ENCODE data around the gene CRIP1.

Gene CRIP1

GRCh38 chr14:105450864-105451720 is 35.6 kb upstream of the CRIP1 start:
- DNase-seq (ENCODE audit: low read depth in 2 of 2), result no peak

DNA sequence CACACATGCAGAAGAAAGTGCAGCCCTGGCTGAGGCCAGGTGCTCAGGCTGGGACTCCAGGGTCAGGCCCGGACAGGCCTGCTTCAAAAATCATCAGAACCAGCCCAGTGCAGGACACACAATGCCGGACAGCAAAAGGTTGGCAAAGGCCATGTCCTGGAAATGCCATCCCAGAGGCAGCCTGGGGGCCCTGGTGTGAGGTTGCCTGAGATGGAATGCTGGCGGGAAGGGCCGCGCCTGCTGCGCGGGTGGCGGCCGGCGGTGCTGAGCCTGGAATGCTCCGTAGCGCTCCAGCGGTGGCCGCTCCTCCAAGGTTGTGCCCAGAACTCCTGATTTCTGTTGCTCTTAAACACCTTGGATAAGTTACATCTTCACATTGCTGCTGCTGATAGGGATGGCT is 33.7 kb upstream of the CRIP1 start:
- no peak for DNase-seq (ENCODE audit: low read depth in 2 of 2)

GRCh38 chr14:105453847-105454246 is 32.8 kb upstream of the CRIP1 start:
- DNase-seq (ENCODE audit: low read depth in 2 of 2), result no peak

DNA sequence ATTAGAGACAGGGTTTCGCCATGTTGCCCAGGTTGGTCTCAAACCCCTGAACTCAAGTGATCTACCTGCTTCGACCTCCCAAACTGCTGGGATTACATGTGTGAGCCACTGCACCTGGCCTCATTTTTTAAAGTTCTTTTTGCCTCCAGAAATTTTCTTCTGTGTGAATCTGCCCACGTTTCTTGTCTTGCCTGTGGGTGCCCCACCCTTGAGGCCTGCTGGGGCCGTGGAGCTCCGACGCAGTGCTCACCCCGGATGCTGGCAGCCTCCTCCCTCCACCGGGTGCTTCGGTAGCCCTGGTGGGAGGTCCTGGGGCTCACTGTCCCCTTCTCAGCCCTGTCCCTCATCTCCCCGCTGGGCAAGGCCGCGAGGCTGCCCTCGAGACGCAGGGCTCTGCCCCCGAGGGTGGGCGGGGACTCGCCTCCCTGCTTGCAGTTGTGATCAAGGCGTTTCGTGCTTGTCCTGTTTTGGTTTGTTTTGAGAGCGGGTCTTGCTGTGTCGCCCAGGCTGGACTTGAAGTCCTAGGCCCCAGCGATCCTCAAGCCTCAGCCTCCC is 31.5 kb upstream of the CRIP1 start:
- DNase-seq (ENCODE audit: low read depth in 2 of 2), result no peak

DNA sequence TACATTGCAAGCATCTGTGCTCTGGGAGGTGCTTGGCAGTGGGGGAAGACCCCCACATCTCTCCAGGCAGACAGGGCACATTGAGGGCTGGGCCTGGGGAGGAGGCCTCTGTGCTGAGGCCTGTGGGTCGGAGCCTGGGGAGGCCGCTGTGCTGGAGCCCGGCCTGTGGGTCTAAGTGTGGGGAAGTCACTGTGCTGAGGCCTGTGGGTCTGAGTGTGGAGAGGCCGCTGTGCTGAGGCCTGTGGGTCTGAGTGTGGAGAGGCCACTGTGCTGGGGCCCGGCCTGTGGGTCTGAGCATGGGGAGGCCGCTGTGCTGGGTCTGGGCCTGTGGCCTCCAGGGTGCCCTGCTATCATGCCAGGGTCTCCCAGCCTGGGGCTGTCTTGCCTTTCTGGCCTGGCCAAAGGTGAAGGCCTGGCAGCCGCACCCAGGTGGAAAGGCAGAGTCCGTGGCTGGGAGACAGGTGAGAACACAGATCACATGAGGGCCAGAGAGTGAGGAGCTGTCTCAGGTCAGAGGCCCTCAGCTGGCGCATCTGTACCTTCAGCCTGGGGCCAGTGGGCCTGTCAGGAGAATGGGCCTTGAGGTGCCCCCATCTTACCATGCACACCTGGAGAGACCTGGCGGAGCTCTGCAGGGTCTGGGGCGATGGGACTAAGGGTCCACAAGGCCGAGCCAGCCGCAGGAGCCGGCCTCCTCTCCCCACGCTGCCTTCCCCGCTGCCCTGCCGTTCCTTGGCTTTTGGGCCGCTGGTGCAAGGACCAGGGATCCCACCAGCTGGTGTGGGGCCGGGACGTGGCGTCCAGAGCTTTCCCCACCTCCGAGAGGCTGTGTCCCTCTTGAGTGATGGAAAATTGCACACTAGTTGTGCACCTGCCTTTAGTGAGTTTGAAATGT is 30.7 kb upstream of the CRIP1 start:
- DNase-seq (ENCODE audit: low read depth in 2 of 2), result no peak

DNA sequence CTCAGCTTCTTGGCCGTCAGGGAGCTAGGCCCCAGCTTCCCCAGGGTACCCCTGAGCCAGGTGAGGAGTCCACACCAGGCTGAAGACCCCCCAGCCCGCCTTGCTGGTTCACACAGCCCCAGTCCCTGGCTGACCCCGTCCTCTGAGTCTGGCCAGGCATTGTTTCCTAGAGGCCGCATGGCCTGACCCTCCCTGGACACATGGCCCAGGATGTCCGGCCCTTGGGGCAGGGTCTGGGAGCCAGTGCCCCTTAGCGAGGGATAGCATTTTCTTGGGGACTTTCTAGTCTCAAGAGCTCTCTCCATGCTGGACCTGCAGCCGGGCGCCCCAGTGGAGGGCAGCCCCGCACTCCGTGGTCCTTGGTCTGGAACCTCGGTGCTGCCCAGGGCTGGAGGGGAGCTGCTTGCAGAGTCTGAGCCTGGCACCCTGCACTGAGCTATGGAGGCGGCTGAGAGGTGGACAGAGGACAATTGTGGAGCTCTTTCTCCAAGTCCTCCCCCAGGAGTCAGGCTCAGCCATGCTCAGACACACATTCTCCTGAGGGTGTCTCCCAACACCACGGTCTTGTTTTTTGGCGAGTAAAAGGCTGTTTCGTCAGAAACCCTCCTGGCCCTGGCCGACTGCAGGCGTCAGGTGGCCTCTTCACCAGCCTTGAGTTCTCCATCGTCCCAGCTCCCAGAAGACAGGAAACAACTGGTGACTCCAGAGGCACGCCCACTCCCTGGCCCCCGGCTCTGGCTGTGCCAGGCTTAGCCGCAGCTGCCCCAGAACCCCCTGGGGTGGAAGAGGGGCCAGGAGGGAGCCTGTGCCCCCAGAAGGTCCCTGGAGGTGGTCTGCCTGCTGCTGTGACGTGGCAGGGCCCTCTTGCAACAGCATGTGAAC is 29.7 kb upstream of the CRIP1 start:
- DNase-seq (ENCODE audit: low read depth in 2 of 2), result no peak

DNA sequence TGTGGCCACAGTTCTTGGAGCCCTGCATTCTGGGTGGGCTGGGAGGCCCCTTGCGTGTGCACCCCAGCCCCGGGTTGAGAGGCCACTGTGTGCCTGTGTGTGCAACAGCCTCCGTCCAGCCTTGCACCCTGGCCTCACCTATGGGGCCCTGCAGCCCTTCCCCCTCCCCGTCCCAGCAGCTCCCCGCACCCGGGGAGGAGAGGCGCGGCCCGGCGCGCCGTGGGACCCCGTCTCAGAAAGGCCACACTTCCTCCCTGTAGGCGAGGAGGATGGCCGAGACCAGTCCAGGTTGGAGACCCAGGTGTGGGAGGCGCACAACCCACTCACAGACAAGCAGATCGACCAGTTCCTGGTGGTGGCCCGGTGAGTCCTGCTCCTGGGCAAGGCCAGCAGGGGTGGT is 28.7 kb upstream of the CRIP1 start:
- DNase-seq (ENCODE audit: low read depth in 2 of 2), result no peak

- no peak for DNase-seq (ENCODE audit: low read depth in 2 of 2)
Observed at GRCh38 chr14:105458571-105458970, 28.1 kb upstream of the CRIP1 start.

GRCh38 chr14:105460116-105460515 is 26.6 kb upstream of the CRIP1 start:
- no peak for DNase-seq (ENCODE audit: low read depth in 2 of 2)

DNA sequence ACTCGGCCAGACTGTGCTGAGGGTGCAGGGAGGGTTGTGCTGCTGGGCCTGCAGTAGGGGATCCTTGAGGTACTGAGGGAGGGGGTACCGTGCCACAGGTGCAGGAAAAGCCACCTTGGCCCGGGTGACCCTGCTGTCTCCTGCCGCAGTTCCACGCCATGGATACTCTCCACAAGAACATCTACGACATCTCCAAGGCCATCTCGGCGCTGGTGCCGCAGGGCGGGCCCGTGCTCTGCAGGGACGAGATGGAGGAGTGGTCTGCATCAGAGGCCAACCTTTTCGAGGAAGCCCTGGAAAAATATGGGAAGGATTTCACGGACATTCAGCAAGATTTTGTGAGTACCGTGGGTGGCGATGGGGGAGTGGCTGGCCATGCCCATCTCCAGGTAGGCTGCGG is 26.1 kb upstream of the CRIP1 start:
- no peak for DNase-seq (ENCODE audit: low read depth in 2 of 2)

- no peak for DNase-seq (ENCODE audit: low read depth in 2 of 2)
Observed at GRCh38 chr14:105461903-105462302, 24.8 kb upstream of the CRIP1 start.

DNA sequence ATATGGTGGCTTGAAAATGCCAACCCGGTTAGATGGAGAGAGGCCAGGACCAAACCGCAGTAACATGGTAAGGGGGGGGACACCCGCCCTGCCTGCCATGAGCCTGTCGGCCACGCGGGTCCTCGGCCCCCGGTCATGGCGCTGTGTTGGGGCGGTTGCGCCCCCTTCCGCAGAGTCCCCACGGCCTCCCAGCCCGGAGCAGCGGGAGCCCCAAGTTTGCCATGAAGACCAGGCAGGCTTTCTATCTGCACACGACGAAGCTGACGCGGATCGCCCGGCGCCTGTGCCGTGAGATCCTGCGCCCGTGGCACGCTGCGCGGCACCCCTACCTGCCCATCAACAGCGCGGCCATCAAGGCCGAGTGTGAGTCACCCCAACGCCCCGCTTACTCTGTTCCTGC is 22.2 kb upstream of the CRIP1 start:
- DNase-seq (ENCODE audit: low read depth in 2 of 2), result no peak

DNA sequence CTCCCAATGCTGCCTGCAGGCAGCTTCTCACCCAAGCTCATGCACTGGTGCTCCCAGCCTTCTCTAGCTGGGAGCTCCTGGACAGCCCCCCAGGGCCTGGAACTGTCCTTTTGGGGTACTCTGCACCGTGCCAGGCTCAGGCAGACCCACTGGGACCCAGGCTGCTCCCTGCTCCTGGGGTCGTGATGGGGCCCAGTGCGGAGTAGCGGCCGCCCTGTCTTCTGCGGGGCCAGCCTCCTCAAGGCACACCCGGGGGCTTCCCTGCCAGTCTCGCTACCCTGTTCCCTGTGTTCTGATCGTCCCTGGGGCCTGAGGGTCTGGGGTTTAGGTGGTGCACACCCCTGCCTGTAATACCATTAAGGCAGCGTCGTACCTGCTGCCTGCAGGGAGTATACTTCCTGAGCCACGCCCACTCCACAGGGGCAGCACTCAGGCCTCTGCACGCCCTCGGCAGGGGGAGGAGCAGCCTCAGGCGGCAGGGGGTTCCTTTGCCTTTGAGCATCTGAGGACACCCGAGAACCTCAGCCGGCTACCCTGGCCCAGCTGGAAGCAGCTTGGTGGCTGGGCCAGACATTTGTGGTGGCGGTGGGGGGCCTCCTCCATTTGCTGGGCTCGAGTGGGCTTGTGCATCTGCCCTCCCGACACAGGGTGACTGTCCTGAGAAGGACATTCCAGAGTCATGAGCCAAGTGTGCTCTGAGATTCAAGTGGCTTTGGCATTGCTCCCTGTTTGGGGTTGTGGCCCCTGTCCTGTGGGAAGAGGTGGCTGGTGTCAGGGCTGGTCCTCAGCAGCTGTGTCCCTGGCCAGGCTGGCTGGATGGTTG is 21.3 kb upstream of the CRIP1 start:
- DNase-seq (ENCODE audit: low read depth in 2 of 2), result no peak

DNA sequence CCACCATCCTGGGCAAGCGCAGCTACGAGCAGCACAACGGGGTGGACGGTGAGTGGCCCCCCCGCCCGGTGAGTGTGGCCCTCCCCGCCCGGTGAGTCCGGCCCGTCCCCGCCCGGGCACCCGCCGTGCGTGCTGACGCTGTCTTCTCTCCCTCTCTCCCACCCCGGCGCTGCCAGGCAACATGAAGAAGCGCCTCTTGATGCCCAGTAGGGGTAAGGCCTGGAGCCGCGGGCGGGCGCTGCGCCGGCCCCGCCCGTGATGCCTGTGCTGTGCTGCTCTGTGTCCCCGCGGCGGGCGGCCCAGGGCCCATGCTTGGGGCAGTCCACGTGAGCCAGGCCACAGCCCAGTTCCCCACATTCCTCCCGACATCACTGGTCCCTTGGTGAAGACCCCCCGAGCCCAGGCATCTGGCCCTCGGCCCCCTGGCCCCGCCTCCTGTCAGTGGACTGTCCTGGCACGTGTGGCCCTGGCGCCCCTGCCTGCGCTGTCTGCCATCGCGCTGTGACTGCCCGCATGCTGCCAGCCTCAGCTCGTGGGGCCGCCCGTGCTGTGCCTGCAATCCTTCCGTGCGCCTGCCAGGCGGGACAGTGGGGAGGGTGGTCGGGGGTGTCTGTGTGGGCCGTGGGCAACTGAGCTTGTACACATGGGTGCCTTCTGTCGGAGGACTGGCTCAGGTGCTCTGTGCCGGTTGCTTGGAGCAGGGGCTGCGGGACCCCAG is 20.0 kb upstream of the CRIP1 start:
- DNase-seq (ENCODE audit: low read depth in 2 of 2), result no peak

DNA sequence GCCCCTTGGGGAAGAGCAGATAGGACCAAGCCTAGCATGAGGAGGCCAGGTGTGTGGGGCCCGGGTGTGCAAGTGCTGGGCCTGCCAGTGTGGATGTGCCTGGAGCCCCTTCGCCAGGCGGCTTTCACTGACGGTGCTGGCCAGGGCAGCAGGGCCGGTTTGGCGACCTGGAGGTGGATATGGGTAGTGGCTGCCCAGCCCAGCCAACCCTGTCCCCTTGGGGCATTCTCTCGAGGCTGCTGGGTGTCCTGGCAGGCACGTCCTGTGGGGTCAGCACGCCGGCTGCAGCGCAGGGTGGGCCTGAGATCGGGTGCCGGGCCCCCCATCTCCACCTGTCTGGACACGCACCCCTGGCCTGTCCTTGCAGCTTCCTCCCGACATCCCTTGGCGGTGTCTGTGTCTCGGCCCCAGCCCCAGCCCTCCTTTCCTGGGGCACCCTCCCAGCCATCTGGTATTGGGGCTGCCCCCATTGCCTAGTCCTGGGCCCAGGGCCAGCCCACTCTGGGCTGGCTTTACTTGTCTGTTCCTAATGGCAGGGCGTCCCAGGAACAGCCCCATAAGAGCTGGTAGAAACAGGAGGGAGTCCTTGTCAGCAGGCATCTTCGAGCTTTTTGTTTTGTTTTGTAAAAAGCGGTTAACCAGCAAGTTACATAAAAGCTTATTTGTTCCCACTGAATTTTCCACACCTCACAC is 19.3 kb upstream of the CRIP1 start:
- no peak for DNase-seq (ENCODE audit: low read depth in 2 of 2)

- DNase-seq (ENCODE audit: low read depth in 2 of 2), result no peak
Observed at GRCh38 chr14:105467942-105468471, 18.7 kb upstream of the CRIP1 start.

DNA sequence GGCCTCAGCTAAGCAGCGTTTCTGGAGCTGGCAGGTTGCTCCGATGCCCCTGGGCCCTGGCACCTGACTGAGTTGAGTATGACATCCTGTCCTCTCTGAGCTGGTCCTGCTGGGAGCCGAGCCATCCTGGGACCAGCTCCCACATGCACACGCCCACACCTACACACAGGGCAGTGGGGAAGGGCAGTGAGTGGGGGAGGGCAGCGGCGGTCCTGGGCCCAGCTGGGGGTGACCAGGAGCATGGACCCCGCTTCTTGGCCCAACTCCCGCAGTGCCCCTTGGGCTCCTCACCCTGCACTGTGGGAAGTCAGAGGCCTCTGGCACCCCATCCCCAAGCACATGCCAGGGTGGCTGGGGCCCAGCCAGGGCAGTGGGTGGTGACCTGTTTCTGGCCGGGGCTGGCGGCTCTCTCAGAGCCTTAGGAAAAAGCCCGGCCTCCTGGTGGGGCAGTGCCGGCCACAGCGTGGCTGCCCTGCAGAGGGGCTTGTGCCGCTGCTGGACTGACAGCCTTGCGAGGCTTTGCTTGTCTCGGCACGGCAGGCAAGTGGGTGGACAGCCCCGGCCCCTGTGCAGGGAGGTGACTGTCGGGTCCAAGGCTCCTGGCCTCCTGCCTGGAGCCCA is 18.0 kb upstream of the CRIP1 start:
- no peak for DNase-seq (ENCODE audit: low read depth in 2 of 2)

DNA sequence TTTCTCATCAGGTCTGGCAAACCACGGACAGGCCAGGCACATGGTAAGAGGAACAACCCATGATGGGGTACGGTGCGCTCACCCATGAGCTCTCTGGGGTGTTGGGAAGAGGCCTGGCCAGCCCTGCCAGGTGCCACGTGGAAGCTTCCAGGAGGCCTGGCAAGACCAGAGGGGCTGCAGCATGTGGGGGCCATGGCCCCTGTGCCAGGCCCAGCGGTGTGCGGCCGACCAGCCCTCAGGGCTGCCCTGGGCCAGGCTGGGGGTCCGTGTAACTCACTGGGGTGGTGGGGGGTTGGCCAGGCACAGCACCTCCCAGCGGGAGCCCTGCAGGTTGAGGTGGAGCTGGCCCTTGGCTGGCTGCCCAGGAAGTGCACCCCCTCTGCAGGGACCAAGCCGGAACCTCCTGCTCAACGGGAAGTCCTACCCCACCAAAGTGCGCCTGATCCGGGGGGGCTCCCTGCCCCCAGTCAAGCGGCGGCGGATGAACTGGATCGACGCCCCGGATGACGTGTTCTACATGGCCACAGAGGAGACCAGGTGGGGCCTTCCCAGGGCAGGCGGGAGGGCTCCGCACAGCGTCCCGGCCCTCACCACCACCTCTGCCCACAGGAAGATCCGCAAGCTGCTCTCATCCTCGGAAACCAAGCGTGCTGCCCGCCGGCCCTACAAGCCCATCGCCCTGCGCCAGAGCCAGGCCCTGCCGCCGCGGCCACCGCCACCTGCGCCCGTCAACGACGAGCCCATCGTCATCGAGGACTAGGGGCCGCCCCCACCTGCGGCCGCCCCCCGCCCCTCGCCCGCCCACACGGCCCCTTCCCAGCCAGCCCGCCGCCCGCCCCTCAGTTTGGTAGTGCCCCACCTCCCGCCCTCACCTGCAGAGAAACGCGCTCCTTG is 17.0 kb upstream of the CRIP1 start:
- DNase-seq (ENCODE audit: low read depth in 2 of 2), result no peak

Data from activated CD4-positive, alpha-beta T cell treated with anti-CD3 and anti-CD28 coated beads for 24 hours (primary cell).